Superior temporal gyrus (tissue), 1 donor: ENCODE data around the gene HEPACAM2.

Experiments used
- DNase-seq: peaks from one replicate; pipeline ENCODE4 v3.0.0-alpha.2; 2016; ENCODE audit errors: extremely low spot score

The HEPACAM2 gene

GRCh38 chr7:93202594-93203250 lies 23.5 kb downstream of the HEPACAM2 start:
- DNase-seq: no peak

- no peak for DNase-seq
These were observed 27.8 kb downstream of the HEPACAM2 start for GRCh38 chr7:93198472-93198871.

- no peak for DNase-seq
These were observed 29.9 kb downstream of the HEPACAM2 start for GRCh38 chr7:93196336-93196735.

GRCh38 chr7:93194386-93194785 lies 31.9 kb downstream of the HEPACAM2 start:
- DNase-seq: no peak

- DNase-seq: no peak
These were observed 37.2 kb downstream of the HEPACAM2 start for GRCh38 chr7:93188870-93189634.

GRCh38 chr7:93185303-93186027 lies 40.8 kb downstream of the HEPACAM2 start:
- DNase-seq: no peak

GRCh38 chr7:93179173-93179572 lies 47.1 kb downstream of the HEPACAM2 start:
- DNase-seq: no peak

- DNase-seq: peak; percentile 40
These were observed 48.1 kb downstream of the HEPACAM2 start for GRCh38 chr7:93178213-93178612.

- peak; percentile 63 for DNase-seq
These were observed 49.2 kb downstream of the HEPACAM2 start for GRCh38 chr7:93176992-93177580.

- DNase-seq: no peak
These were observed 51.0 kb downstream of the HEPACAM2 start for GRCh38 chr7:93175219-93175618.

- no peak for DNase-seq
These were observed 53.6 kb downstream of the HEPACAM2 start for GRCh38 chr7:93172683-93173082.

GRCh38 chr7:93171606-93172226 lies 54.6 kb downstream of the HEPACAM2 start:
- no peak for DNase-seq

- DNase-seq: no peak
These were observed 60.8 kb downstream of the HEPACAM2 start for GRCh38 chr7:93165447-93165846.

- no peak for DNase-seq
These were observed 61.5 kb downstream of the HEPACAM2 start for GRCh38 chr7:93164766-93165165.

GRCh38 chr7:93161181-93161762 lies 65.0 kb downstream of the HEPACAM2 start:
- no peak for DNase-seq

GRCh38 chr7:93160410-93160809 lies 65.9 kb downstream of the HEPACAM2 start:
- no peak for DNase-seq

GRCh38 chr7:93159490-93159889 lies 66.8 kb downstream of the HEPACAM2 start:
- DNase-seq: no peak

- DNase-seq: no peak
These were observed 69.4 kb downstream of the HEPACAM2 start for GRCh38 chr7:93156884-93157283.

- no peak for DNase-seq
These were observed 76.0 kb downstream of the HEPACAM2 start for GRCh38 chr7:93150200-93150835.

GRCh38 chr7:93148727-93149126 lies 77.5 kb downstream of the HEPACAM2 start:
- no peak for DNase-seq

GRCh38 chr7:93148144-93148543 lies 78.1 kb downstream of the HEPACAM2 start, which contains the start of gene SAMD9L:
SAMD9L (minus strand) TSS chr7:93148385; CDS start chr7:93135971, 12,414 bp downstream.
- no peak for DNase-seq
